Measurements from ENCODE around the gene VSTM5.

VSTM5 gene

GRCh38 chr11:93843906-93844305 lies 6.5 kb downstream of the VSTM5 start:
- Histone ChIP-seq H3K36me3 (ENCODE audit: control insufficient read depth in 5 of 5, insufficient read depth in 5 of 5, low read length in 5 of 5) (no peaks in the 10 kb centered on the region), H3K4me3 (ENCODE audit: low read depth in 1 of 5, low read length in 5 of 5) (no peak overlapping the region), H3K9me3 (ENCODE audit: control insufficient read depth in 5 of 5, low read length in 5 of 5) (no peaks in the 10 kb centered on the region)

GRCh38 chr11:93842461-93842860 lies 8.0 kb downstream of the VSTM5 start:
- Histone ChIP-seq H3K36me3 (ENCODE audit: control insufficient read depth in 5 of 5, insufficient read depth in 5 of 5, low read length in 5 of 5) (no peaks in the 10 kb centered on the region), H3K9ac (ENCODE audit: low read length in 5 of 5) (no peak overlapping the region), H3K27me3 (ENCODE audit: control insufficient read depth in 5 of 5, insufficient read depth in 4 of 5, low read length in 5 of 5) (no peaks in the 10 kb centered on the region), H3K4me3 (ENCODE audit: low read depth in 1 of 5, low read length in 5 of 5) (no peak overlapping the region), H3K4me1 (ENCODE audit: control insufficient read depth in 5 of 5, insufficient read depth in 5 of 5, low read length in 5 of 5) (peaks cover 0 to 4% (median 0%) of the 10 kb centered on the region in 5 donors), H3K9me3 (ENCODE audit: control insufficient read depth in 5 of 5, low read length in 5 of 5) (no peaks in the 10 kb centered on the region), H3K27ac (ENCODE audit: low read depth, low read length) (no peak overlapping the region)

More at GRCh38 chr11:93843906-93844305, 6.5 kb downstream of the VSTM5 start:
- Histone ChIP-seq H3K27ac (ENCODE audit: low read depth, low read length) (no peak overlapping the region), H3K4me1 (ENCODE audit: control insufficient read depth in 5 of 5, insufficient read depth in 5 of 5, low read length in 5 of 5) (peaks cover 0 to 4% (median 0%) of the 10 kb centered on the region in 5 donors), H3K27me3 (ENCODE audit: control insufficient read depth in 5 of 5, insufficient read depth in 4 of 5, low read length in 5 of 5) (no peaks in the 10 kb centered on the region), H3K9ac (ENCODE audit: low read length in 5 of 5) (no peak overlapping the region)

GRCh38 chr11:93842034-93842433 lies 8.4 kb downstream of the VSTM5 start:
- Histone ChIP-seq H3K36me3 (ENCODE audit: control insufficient read depth in 5 of 5, insufficient read depth in 5 of 5, low read length in 5 of 5) (no peaks in the 10 kb centered on the region), H3K4me1 (ENCODE audit: control insufficient read depth in 5 of 5, insufficient read depth in 5 of 5, low read length in 5 of 5) (peaks cover 0 to 4% (median 0%) of the 10 kb centered on the region in 5 donors), H3K9me3 (ENCODE audit: control insufficient read depth in 5 of 5, low read length in 5 of 5) (no peaks in the 10 kb centered on the region), H3K27me3 (ENCODE audit: control insufficient read depth in 5 of 5, insufficient read depth in 4 of 5, low read length in 5 of 5) (no peaks in the 10 kb centered on the region), H3K4me3 (ENCODE audit: low read depth in 1 of 5, low read length in 5 of 5) (no peak overlapping the region), H3K27ac (ENCODE audit: low read depth, low read length) (no peak overlapping the region), H3K9ac (ENCODE audit: low read length in 5 of 5) (no peak overlapping the region)

- no peak overlapping the region for H3K9ac ChIP-seq (ENCODE audit: low read length in 5 of 5)
- H3K9me3 ChIP-seq (ENCODE audit: control insufficient read depth in 5 of 5, low read length in 5 of 5), result no peaks in the 10 kb centered on the region
- no peak overlapping the region for H3K27ac ChIP-seq (ENCODE audit: low read depth, low read length)
- H3K27me3 ChIP-seq (ENCODE audit: control insufficient read depth in 5 of 5, insufficient read depth in 4 of 5, low read length in 5 of 5), result no peaks in the 10 kb centered on the region
- H3K36me3 ChIP-seq (ENCODE audit: control insufficient read depth in 5 of 5, insufficient read depth in 5 of 5, low read length in 5 of 5), result no peaks in the 10 kb centered on the region
- H3K4me3 ChIP-seq (ENCODE audit: low read depth in 1 of 5, low read length in 5 of 5), result no peak overlapping the region
- peaks cover 0 to 4% (median 0%) of the 10 kb centered on the region in 5 donors for H3K4me1 ChIP-seq (ENCODE audit: control insufficient read depth in 5 of 5, insufficient read depth in 5 of 5, low read length in 5 of 5)
These were observed 9.0 kb downstream of the VSTM5 start for GRCh38 chr11:93841446-93841845.

- H3K27ac ChIP-seq (ENCODE audit: low read depth, low read length), result no peak overlapping the region
- H3K36me3 ChIP-seq (ENCODE audit: control insufficient read depth in 5 of 5, insufficient read depth in 5 of 5, low read length in 5 of 5), result no peaks in the 10 kb centered on the region
- no peaks in the 10 kb centered on the region for H3K9me3 ChIP-seq (ENCODE audit: control insufficient read depth in 5 of 5, low read length in 5 of 5)
- H3K4me3 ChIP-seq (ENCODE audit: low read depth in 1 of 5, low read length in 5 of 5), result no peak overlapping the region
- no peak overlapping the region for H3K9ac ChIP-seq (ENCODE audit: low read length in 5 of 5)
- H3K4me1 ChIP-seq (ENCODE audit: control insufficient read depth in 5 of 5, insufficient read depth in 5 of 5, low read length in 5 of 5), result peaks cover 0 to 4% (median 0%) of the 10 kb centered on the region in 5 donors
- no peaks in the 10 kb centered on the region for H3K27me3 ChIP-seq (ENCODE audit: control insufficient read depth in 5 of 5, insufficient read depth in 4 of 5, low read length in 5 of 5)
These were observed 9.4 kb downstream of the VSTM5 start for GRCh38 chr11:93840981-93841380.

GRCh38 chr11:93840180-93840579 lies 10.2 kb downstream of the VSTM5 start:
- no peaks in the 10 kb centered on the region for H3K27me3 ChIP-seq (ENCODE audit: control insufficient read depth in 5 of 5, insufficient read depth in 4 of 5, low read length in 5 of 5)
- no peak overlapping the region for H3K27ac ChIP-seq (ENCODE audit: low read depth, low read length)
- no peak overlapping the region for H3K4me3 ChIP-seq (ENCODE audit: low read depth in 1 of 5, low read length in 5 of 5)
- H3K9ac ChIP-seq (ENCODE audit: low read length in 5 of 5), result no peak overlapping the region
- H3K9me3 ChIP-seq (ENCODE audit: control insufficient read depth in 5 of 5, low read length in 5 of 5), result no peaks in the 10 kb centered on the region
- peaks cover 0 to 4% (median 0%) of the 10 kb centered on the region in 5 donors for H3K4me1 ChIP-seq (ENCODE audit: control insufficient read depth in 5 of 5, insufficient read depth in 5 of 5, low read length in 5 of 5)
- no peaks in the 10 kb centered on the region for H3K36me3 ChIP-seq (ENCODE audit: control insufficient read depth in 5 of 5, insufficient read depth in 5 of 5, low read length in 5 of 5)

GRCh38 chr11:93838967-93839366 lies 11.5 kb downstream of the VSTM5 start:
- Histone ChIP-seq H3K27ac (ENCODE audit: low read depth, low read length) (no peak overlapping the region), H3K4me1 (ENCODE audit: control insufficient read depth in 5 of 5, insufficient read depth in 5 of 5, low read length in 5 of 5) (peaks cover 0 to 4% (median 0%) of the 10 kb centered on the region in 5 donors), H3K9ac (ENCODE audit: low read length in 5 of 5) (no peak overlapping the region), H3K36me3 (ENCODE audit: control insufficient read depth in 5 of 5, insufficient read depth in 5 of 5, low read length in 5 of 5) (no peaks in the 10 kb centered on the region), H3K27me3 (ENCODE audit: control insufficient read depth in 5 of 5, insufficient read depth in 4 of 5, low read length in 5 of 5) (no peaks in the 10 kb centered on the region), H3K9me3 (ENCODE audit: control insufficient read depth in 5 of 5, low read length in 5 of 5) (no peaks in the 10 kb centered on the region), H3K4me3 (ENCODE audit: low read depth in 1 of 5, low read length in 5 of 5) (no peak overlapping the region)

- Histone ChIP-seq H3K9ac (ENCODE audit: low read length in 5 of 5) (no peak overlapping the region), H3K36me3 (ENCODE audit: control insufficient read depth in 5 of 5, insufficient read depth in 5 of 5, low read length in 5 of 5) (no peaks in the 10 kb centered on the region), H3K27me3 (ENCODE audit: control insufficient read depth in 5 of 5, insufficient read depth in 4 of 5, low read length in 5 of 5) (no peaks in the 10 kb centered on the region), H3K9me3 (ENCODE audit: control insufficient read depth in 5 of 5, low read length in 5 of 5) (no peaks in the 10 kb centered on the region), H3K27ac (ENCODE audit: low read depth, low read length) (no peak overlapping the region), H3K4me3 (ENCODE audit: low read depth in 1 of 5, low read length in 5 of 5) (no peak overlapping the region), H3K4me1 (ENCODE audit: control insufficient read depth in 5 of 5, insufficient read depth in 5 of 5, low read length in 5 of 5) (no peaks in the 10 kb centered on the region)
These were observed 17.6 kb downstream of the VSTM5 start for GRCh38 chr11:93832780-93833179.

GRCh38 chr11:93831343-93832127 lies 18.9 kb downstream of the VSTM5 start:
- no peak overlapping the region for H3K9ac ChIP-seq (ENCODE audit: low read length in 5 of 5)
- H3K27me3 ChIP-seq (ENCODE audit: control insufficient read depth in 5 of 5, insufficient read depth in 4 of 5, low read length in 5 of 5), result no peaks in the 10 kb centered on the region
- H3K27ac ChIP-seq (ENCODE audit: low read depth, low read length), result no peak overlapping the region
- H3K4me3 ChIP-seq (ENCODE audit: low read depth in 1 of 5, low read length in 5 of 5), result no peak overlapping the region
- H3K4me1 ChIP-seq (ENCODE audit: control insufficient read depth in 5 of 5, insufficient read depth in 5 of 5, low read length in 5 of 5), result no peaks in the 10 kb centered on the region
- H3K9me3 ChIP-seq (ENCODE audit: control insufficient read depth in 5 of 5, low read length in 5 of 5), result no peaks in the 10 kb centered on the region
- no peaks in the 10 kb centered on the region for H3K36me3 ChIP-seq (ENCODE audit: control insufficient read depth in 5 of 5, insufficient read depth in 5 of 5, low read length in 5 of 5)

- Histone ChIP-seq H3K4me3 (ENCODE audit: low read depth in 1 of 5, low read length in 5 of 5) (no peak overlapping the region), H3K36me3 (ENCODE audit: control insufficient read depth in 5 of 5, insufficient read depth in 5 of 5, low read length in 5 of 5) (no peaks in the 10 kb centered on the region), H3K4me1 (ENCODE audit: control insufficient read depth in 5 of 5, insufficient read depth in 5 of 5, low read length in 5 of 5) (no peaks in the 10 kb centered on the region), H3K9ac (ENCODE audit: low read length in 5 of 5) (no peak overlapping the region), H3K27ac (ENCODE audit: low read depth, low read length) (no peak overlapping the region), H3K9me3 (ENCODE audit: control insufficient read depth in 5 of 5, low read length in 5 of 5) (no peaks in the 10 kb centered on the region), H3K27me3 (ENCODE audit: control insufficient read depth in 5 of 5, insufficient read depth in 4 of 5, low read length in 5 of 5) (no peaks in the 10 kb centered on the region)
These were observed 20.8 kb downstream of the VSTM5 start for GRCh38 chr11:93829598-93829997.
